ENCODE data around the gene MTA2.
A peak's percentile ranks its signal among the peaks of the same experiment; 100 is the strongest.

Gene MTA2

GRCh38 chr11:62612366-62613290, 11.0 kb upstream of the MTA2 start, which contains the start of the genes EML3 and ROM1:
TSS of gene EML3 (minus strand) at chr11:62612775. CDS start at chr11:62612457, 318 bp downstream.
TSS of gene ROM1 (plus strand) at chr11:62613257. CDS start at chr11:62613282, 25 bp downstream.
- DNase-seq: peak; percentile 64

GRCh38 chr11:62611705-62612365, 10.2 kb upstream of the MTA2 start:
- peak; percentile 72 for DNase-seq

GRCh38 chr11:62610814-62611704, 9.4 kb upstream of the MTA2 start:
- no peak for DNase-seq

- DNase-seq: no peak
Observed at GRCh38 chr11:62610403-62610802, 8.7 kb upstream of the MTA2 start.

- no peak for DNase-seq
Observed at GRCh38 chr11:62608776-62609175, 7.1 kb upstream of the MTA2 start.

- no peak for DNase-seq
Observed at GRCh38 chr11:62607714-62608113, 6.0 kb upstream of the MTA2 start.

- no peak for DNase-seq
Observed at GRCh38 chr11:62605902-62606301, 4.2 kb upstream of the MTA2 start.

- DNase-seq: no peak
Observed at GRCh38 chr11:62605467-62605866, 3.8 kb upstream of the MTA2 start.

GRCh38 chr11:62604460-62605120, 2.9 kb upstream of the MTA2 start:
- DNase-seq: no peak

- DNase-seq: no peak
Observed at GRCh38 chr11:62603776-62604299, 2.2 kb upstream of the MTA2 start.

- DNase-seq: no peak
Observed at GRCh38 chr11:62603072-62603408, 1.4 kb upstream of the MTA2 start.

GRCh38 chr11:62602141-62603071, 741 bp upstream of the MTA2 start:
- peak; percentile 66 for DNase-seq

- DNase-seq: no peak
Observed at GRCh38 chr11:62601122-62601371, 618 bp downstream of the MTA2 start.

GRCh38 chr11:62600367-62601121, 1.1 kb downstream of the MTA2 start:
- no peak for DNase-seq

- no peak for DNase-seq
Observed at GRCh38 chr11:62599901-62600300, 1.8 kb downstream of the MTA2 start.

GRCh38 chr11:62599069-62599696, 2.5 kb downstream of the MTA2 start:
- peak; percentile 71 for DNase-seq

- no peak for DNase-seq
Observed at GRCh38 chr11:62595124-62595523, 6.5 kb downstream of the MTA2 start.

GRCh38 chr11:62593434-62594044, 8.1 kb downstream of the MTA2 start:
- DNase-seq: no peak

GRCh38 chr11:62592989-62593421, 8.7 kb downstream of the MTA2 start:
- no peak for DNase-seq

Measured in DMS79 treated with DMSO at 0.1 percent for 48 hours (cell line).